SK-N-SH treated with all-trans-retinoic acid at 6 μM for 48 hours (cell line): ENCODE measurements around the gene SMIM10L2A.

Source experiments
- CREB5 ChIP-seq: fragments of 250-450 bp; sonication (Bioruptor Pico); IDR thresholded peaks from 2 replicates; pipeline ENCODE4 v1.5.1; 2020; ENCODE audit warnings: low read depth, mild to moderate bottlenecking, moderate library complexity
- CSDC2 ChIP-seq: fragments of 250-450 bp; sonication (Bioruptor Pico); IDR thresholded peaks from 2 replicates; pipeline ENCODE4 v1.5.0; 2020; ENCODE audit warnings: mild to moderate bottlenecking, moderate library complexity
- SNAI2 ChIP-seq: fragments of 250-450 bp; sonication (Bioruptor Pico); IDR thresholded peaks from 2 replicates; pipeline ENCODE4 v1.5.0; 2020; ENCODE audit warnings: mild to moderate bottlenecking, moderate library complexity
- TCF4 ChIP-seq: fragments of 250-450 bp; sonication (Bioruptor Pico); IDR thresholded peaks from 2 replicates; pipeline ENCODE4 v1.8.0; 2021; ENCODE audit warnings: mild to moderate bottlenecking, moderate library complexity, borderline replicate concordance

GRCh38 chrX:135454816-135455215 is 33.1 kb downstream of the SMIM10L2A start:
- TF ChIP-seq CREB5 (no peak), CSDC2 (CRISPR knock-in tag) (no peak), TCF4 (no peak), SNAI2 (no peak)
